NCI-H524 treated with DMSO at 0.1 percent for 48 hours (cell line): ENCODE measurements around the gene PTPRN2.

Experiments used
- DNase-seq: peaks from one replicate; lab custom pipeline; 2025; lab: John Stamatoyannopoulos, UW

Gene PTPRN2

GRCh38 chr7:157561816-157562410 is 1025.7 kb downstream of the PTPRN2 start:
- no peak for DNase-seq

- DNase-seq, result no peak
These were observed 1026.2 kb downstream of the PTPRN2 start for GRCh38 chr7:157561523-157561785.

DNA sequence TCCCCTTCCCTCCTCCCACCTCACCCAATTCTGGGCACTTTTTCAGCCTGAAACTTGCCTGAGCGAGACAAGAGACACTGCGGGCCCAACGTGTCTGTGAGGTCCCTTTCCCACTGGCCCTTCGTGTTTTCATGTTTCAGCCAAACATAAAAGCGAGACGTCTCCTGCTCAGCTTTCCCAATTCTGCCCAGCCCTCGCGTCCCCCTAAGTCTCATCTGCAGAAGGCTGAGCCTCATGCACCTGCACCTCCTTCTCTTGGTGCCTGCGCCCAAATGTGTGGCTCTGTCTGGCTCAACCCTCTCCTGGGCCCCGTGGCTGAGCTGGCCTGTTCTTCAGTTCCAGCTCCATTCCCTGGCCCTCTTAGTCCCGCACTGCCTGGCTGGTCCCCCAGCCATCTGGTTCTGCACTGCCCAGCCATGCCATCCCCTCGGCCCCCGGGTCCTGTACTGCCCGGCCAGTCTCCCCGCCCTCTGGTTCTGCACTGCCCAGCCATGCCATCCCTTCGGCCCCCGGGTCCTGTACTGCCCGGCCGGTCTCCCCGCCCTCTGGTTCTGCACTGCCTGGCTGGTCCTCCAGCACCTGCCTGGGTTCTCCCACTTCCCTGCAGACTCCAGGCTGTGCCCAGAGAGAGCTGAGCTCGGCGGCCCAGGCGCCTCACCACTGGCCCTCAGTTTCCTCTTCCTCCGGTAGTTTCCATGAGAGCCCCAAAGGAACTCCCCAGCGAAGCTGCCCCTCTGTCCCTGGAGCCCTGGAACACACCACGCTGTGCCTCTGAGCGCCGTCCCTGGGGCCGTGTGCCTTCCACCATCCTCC is 1026.7 kb downstream of the PTPRN2 start:
- DNase-seq, result no peak

- no peak for DNase-seq
These were observed 1027.4 kb downstream of the PTPRN2 start for GRCh38 chr7:157560258-157560654.

GRCh38 chr7:157559596-157560257 is 1027.9 kb downstream of the PTPRN2 start:
- no peak for DNase-seq

DNA sequence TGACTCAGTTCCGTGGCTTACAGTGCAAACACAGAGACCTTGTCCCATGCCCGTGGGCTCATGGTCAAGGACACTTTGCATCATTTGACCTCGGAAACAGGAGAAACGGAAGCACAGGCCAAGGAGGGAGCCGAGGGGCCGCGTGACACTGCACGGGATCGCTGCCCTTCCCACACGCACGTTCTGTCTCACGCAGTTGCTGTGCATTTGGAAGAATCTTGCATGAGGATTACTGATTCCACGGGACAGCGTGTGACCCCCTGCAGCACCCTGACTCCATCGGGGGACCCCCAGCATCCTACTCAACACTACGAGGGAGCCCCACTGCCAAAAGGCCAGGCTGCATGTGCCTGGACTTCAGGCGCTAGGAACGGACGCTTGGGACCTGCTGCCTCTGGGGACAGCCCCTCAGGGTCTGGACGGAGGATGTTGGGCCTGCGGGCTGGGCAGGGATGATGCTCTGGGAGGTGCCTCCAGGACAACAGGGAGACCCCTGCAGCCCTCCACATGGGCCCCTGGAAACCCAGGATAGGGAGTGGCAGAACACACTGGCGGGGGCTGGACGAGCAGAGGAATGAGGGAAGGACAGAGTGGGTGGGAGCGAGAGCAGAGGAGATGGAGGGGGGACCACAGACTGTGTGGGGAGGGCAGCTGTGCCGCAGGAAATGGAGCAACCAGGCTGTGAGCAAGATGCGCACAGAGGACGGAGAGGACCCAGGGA is 1028.6 kb downstream of the PTPRN2 start:
- DNase-seq, result no peak

GRCh38 chr7:157558516-157558874 is 1029.1 kb downstream of the PTPRN2 start:
- DNase-seq, result no peak

GRCh38 chr7:157558061-157558460 is 1029.6 kb downstream of the PTPRN2 start:
- DNase-seq, result no peak

DNA sequence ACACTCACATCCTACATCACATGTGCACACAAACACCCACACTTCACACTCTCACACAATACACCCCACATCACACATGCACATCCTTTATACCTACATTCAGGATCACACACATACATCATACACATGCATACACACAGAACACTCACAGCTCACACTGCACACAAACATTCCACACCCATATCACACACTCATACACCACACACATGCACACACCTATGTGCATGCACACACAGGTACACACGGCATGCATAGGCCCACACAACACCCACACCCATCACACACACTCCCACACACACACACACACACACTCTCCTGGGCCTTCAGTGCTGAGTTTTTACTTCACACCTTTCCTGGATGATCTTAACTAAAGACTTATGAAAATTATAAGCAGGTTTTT is 1030.4 kb downstream of the PTPRN2 start:
- DNase-seq, result no peak

GRCh38 chr7:157556642-157556944 is 1031.0 kb downstream of the PTPRN2 start:
- no peak for DNase-seq

DNA sequence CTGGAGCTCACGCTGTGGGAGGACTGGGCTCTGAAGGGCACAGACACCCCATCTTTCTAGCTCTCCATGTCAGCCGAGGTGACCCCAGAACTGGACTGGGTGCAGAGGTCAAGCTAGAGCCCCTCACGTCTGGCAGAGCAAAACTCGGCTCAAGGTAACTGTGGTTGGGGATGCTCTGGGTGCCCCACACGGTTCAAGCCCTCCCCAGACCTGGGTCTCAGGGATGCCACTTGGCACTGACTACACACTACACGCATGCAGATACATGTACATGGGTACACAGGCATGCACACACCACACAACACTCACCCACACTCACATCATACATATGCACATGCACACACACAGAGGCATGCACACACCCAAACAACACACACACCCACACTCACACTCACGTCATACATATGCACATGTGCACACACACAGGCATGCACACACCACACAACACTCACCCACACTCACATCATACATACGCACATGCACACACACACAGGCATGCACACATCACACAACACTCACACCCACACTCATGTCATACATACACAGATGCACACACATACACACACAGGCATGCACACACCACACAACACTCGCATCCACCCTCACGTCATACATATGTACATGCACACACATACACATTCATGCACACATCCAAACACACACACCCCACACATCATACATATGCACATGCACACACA is 1031.5 kb downstream of the PTPRN2 start:
- no peak for DNase-seq

- DNase-seq, result no peak
These were observed 1032.3 kb downstream of the PTPRN2 start for GRCh38 chr7:157555313-157555712.

GRCh38 chr7:157554393-157555238 is 1033.0 kb downstream of the PTPRN2 start:
- no peak for DNase-seq

GRCh38 chr7:157553256-157553655 is 1034.4 kb downstream of the PTPRN2 start:
- no peak for DNase-seq

GRCh38 chr7:157552295-157552993 is 1035.2 kb downstream of the PTPRN2 start:
- no peak for DNase-seq

DNA sequence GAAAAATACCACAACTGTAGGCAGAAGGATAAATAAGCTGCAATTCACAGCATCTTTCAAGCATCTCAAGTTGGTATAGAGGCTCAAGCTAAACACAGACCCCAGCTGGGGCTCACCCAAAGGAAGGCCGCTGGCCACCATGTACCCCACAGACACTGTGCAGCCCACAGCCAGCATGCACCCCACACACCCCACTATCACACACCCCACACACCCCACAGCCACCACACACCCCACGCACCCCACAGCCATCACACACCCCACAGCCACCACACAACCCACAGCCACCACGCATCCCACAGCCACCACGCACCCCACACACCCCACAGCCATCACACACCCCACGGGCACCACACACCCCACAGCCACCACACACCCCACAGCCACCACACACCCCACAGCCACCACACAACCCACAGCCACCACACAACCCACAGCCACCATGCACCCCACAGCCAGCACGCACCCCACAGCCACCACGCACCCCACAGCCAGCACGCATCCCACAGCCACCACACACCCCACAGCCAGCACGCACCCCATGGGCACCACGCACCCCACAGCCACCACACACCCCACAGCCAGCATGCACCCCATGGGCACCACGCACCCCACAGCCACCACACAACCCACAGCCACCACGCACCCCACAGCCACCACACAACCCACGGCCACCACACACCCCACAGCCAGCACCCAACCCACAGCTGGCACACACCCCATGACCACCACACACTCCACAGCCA is 1036.1 kb downstream of the PTPRN2 start:
- no peak for DNase-seq

GRCh38 chr7:157550300-157551275 is 1037.0 kb downstream of the PTPRN2 start:
- DNase-seq, result no peak

GRCh38 chr7:157549612-157550299 is 1037.9 kb downstream of the PTPRN2 start:
- DNase-seq, result no peak
